ENCODE results near the gene CEP128. TPM values are rescaled to one million over a fixed set of nuclear protein-coding genes. Genes with fewer than 3 reads are reported as not detected.

The CEP128 gene
- total RNA-seq, 4 donors from 2014 or later = 5.6 to 9.0 (median 7.5) TPM

DNA sequence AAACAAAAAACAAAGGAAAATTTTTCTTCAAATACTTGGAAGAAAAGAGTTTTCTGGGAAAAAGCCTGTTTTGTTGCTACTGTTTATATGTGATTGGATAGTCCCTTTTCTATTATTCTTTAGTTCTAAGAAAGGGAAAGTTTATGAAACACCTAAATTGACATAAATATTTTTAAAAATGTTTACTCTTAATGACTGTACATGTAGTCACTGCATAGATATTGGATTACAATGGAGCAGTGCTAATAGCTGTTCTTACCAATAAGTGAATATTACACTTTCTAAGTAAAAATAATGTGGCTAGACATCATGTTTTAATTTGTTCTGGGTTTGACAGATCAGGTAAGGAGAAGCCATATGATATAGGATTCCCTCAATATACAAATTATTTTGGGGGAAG, 377.5 kb downstream of the CEP128 start:
- TF ChIP-seq, protein P1, sequence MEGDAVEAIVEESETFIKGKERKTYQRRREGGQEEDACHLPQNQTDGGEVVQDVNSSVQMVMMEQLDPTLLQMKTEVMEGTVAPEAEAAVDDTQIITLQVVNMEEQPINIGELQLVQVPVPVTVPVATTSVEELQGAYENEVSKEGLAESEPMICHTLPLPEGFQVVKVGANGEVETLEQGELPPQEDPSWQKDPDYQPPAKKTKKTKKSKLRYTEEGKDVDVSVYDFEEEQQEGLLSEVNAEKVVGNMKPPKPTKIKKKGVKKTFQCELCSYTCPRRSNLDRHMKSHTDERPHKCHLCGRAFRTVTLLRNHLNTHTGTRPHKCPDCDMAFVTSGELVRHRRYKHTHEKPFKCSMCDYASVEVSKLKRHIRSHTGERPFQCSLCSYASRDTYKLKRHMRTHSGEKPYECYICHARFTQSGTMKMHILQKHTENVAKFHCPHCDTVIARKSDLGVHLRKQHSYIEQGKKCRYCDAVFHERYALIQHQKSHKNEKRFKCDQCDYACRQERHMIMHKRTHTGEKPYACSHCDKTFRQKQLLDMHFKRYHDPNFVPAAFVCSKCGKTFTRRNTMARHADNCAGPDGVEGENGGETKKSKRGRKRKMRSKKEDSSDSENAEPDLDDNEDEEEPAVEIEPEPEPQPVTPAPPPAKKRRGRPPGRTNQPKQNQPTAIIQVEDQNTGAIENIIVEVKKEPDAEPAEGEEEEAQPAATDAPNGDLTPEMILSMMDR (IDR thresholded peaks at IDR 0.05; ENCODE audit: low read depth) = no peak

DNA sequence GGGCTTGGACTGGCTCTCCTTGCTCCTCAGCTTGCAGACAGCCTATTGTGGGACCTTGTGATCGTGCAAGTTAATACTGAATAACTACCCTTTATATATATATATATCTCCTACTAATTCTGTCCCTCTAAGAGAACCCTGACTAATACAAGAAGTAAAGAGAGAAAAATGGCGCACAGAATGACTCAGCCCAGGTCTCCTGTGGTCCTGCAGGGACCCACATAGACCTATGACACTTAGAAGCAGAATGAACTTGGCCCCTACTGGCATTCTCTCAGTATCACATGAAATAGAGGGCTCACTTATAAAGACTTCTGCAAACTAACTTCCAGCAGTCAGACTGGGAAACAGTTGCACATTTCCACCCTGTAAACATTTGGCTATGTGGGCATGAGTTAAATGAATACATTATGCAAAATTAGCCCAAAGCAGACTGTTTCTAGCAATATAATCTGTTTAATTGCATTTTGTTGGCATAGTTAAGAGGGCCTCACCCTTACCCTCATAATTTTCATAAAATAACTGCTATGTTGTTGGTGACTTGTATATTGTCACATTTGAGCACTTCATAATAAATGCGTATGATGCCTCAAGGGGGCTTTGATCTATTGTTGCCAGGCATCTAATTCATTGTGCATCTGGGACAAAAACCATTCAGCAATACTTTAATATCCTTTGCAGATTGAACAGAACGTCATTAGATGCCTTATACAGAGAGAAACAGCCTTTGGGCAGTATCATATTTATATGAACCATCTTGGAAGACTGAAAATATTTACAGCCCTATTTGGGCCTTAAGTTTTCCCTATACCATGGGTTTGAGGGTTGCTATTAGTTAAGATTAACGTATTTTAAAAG, 380.5 kb downstream of the CEP128 start:
- TF ChIP-seq, protein P1 (IDR thresholded peaks at IDR 0.05; ENCODE audit: low read depth) = no peak

DNA sequence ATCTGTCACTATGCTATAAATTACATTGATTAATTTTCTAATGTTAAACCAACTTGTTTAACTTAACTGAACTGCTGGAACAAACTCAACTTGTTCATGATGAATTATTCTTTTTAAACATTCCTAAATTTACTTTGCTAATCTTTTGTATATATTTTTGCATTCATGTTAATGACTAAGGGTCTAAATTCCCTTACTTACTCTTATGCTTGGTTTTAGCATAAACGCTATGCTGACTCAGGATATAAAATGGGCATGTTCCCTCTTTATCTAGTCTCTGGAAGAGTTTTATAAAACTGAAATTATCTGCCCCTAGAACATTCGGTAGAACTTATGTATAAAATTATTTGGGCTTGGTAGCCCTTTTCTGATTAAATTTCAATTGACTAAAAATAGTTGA, 387.4 kb downstream of the CEP128 start:
- TF ChIP-seq, protein P1 (IDR thresholded peaks at IDR 0.05; ENCODE audit: low read depth) = no peak

DNA sequence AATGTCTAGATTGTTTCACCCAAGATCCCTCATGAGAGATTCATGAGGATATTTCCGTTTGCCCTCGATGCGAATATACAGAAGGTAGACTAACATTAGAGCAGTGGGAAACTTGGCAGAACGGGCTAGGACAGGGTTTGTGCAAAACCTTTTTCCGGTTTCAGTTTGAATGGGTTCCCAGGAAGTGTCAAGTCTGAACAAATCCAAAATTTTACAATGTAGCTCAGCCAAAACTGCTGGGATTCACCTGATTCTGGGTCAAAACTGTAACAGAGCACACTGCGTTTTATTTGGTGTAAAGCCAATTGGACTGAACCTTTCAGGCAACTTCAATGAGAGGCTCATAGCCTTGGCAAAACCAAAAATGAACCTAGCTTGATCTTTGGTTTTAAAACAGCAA, 392.4 kb downstream of the CEP128 start:
- TF ChIP-seq, protein P1 (IDR thresholded peaks at IDR 0.05; ENCODE audit: low read depth) = no peak

DNA sequence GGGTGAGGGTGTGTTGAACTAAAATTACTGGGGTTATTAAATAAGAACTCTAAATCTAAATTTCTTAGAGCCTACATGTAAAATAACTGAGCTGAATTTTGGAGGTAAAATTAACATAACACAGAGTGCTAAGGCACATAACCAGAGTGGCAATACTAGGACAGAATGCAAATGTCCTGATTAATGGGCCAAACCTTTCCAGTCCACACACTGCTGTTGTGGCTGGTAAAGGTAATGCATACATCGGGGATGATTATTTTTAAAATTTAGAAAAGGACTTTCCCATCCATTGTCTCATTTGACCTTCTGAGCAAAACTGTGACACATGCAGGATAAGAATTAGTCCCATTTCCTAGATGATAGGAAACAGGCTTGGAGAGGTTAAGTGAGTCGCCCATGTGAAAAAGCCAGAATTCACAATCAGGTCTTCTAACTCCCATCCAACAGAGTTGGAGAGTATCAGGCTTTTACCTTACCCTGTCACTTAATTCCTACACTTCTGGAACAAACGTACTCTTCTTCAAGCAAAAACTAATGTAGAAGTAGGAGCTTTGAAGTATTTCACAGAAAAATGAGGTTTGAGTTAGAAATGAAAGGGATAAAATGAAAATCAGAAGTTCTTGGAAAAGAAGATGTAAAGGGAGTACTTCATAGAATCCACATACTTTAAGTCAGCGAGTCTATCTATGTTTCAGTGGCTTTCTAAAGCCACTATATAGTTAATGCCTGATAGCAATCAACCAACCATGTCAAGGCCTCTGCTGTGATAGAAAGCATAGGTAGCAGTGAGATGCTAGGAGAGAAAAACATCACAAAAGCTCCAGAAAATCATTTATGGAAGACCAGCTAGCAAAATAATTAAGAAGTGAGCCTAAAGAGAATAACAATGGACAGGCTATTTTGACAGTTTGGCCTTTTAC, 395.3 kb downstream of the CEP128 start:
- TF ChIP-seq, protein P1 (IDR thresholded peaks at IDR 0.05; ENCODE audit: low read depth) = no peak

GRCh38 chr14:80544366-80544765, 397.2 kb downstream of the CEP128 start:
- TF ChIP-seq, protein P1 (IDR thresholded peaks at IDR 0.05; ENCODE audit: low read depth) = no peak

- TF ChIP-seq, protein P1 (IDR thresholded peaks at IDR 0.05; ENCODE audit: low read depth) = no peak
Observed at GRCh38 chr14:80543211-80543610, 398.3 kb downstream of the CEP128 start.
